ENCODE results near the gene LRP1B. TPM values are rescaled to one million over a fixed set of nuclear protein-coding genes. Genes with fewer than 3 reads are reported as not detected.

LRP1B gene
- total RNA-seq, 1 experiment from 2014 or later: not detected

DNA sequence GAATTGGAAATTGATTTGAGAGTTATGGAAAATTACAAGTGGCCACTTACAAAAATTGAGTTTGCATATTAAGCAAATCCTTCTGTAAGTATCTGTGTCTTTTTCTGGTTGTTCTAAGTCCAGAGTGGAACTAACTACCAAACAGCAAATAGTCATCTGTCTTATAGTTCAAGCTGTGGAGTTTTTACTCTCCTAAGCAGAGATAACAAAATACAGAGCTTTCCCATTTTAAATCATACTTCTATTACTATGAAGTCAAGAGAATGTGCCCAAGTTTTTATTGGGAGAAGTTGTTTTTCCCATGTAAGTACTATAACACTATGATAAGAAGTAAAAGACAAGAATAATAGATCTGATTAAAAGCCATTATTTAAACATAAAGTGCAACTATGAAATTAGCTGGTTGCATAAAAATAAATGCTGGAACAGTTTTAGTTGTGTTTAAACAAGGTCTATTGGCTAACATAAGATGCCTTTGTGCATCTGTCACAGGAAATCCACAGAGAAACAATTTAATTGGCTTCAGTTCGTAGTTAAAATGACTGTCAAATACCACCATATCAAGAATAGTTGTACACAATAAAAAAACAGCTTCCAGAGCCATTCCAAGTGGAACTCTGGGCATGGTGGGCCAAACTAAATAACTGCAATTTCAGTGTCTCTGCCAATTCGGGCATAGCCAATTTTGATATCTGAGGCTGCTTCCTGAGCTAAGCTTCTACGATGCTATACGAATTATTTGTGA is 1883.2 kb downstream of the LRP1B start:
- H3K27me3 ChIP-seq: no peaks in the 10 kb centered on the region
- no peaks in the 10 kb centered on the region for H3K9me3 ChIP-seq
- H3K4me3 ChIP-seq: no peak overlapping the region
- no peak for DNase-seq
- H3K36me3 ChIP-seq: no peaks in the 10 kb centered on the region

- no peak overlapping the region for H3K4me3 ChIP-seq
- no peaks in the 10 kb centered on the region for H3K27me3 ChIP-seq
- no peaks in the 10 kb centered on the region for H3K9me3 ChIP-seq
- H3K36me3 ChIP-seq: no peaks in the 10 kb centered on the region
- DNase-seq: no peak
Observed at GRCh38 chr2:140246957-140247356, 1883.9 kb downstream of the LRP1B start.

- Histone ChIP-seq H3K4me3 (no peak overlapping the region), H3K27me3 (no peaks in the 10 kb centered on the region)
- DNase-seq: no peak
Observed at GRCh38 chr2:140246058-140246457, 1884.8 kb downstream of the LRP1B start.

GRCh38 chr2:140242889-140243288 is 1887.9 kb downstream of the LRP1B start:
- Histone ChIP-seq H3K9me3 (no peaks in the 10 kb centered on the region), H3K27me3 (no peaks in the 10 kb centered on the region), H3K4me3 (no peak overlapping the region), H3K36me3 (no peaks in the 10 kb centered on the region)
- no peak for DNase-seq

More at GRCh38 chr2:140246058-140246457, 1884.8 kb downstream of the LRP1B start:
- H3K9me3 ChIP-seq: no peaks in the 10 kb centered on the region
- H3K36me3 ChIP-seq: no peaks in the 10 kb centered on the region

- H3K9me3 ChIP-seq: no peaks in the 10 kb centered on the region
- no peaks in the 10 kb centered on the region for H3K36me3 ChIP-seq
- no peak for DNase-seq
- no peak overlapping the region for H3K4me3 ChIP-seq
- no peaks in the 10 kb centered on the region for H3K27me3 ChIP-seq
Observed at GRCh38 chr2:140234116-140234515, 1896.7 kb downstream of the LRP1B start.

GRCh38 chr2:140210963-140211362 is 1919.9 kb downstream of the LRP1B start:
- Histone ChIP-seq H3K4me3 (no peak overlapping the region), H3K9me3 (no peaks in the 10 kb centered on the region), H3K27me3 (no peaks in the 10 kb centered on the region), H3K36me3 (no peaks in the 10 kb centered on the region)
- DNase-seq: no peak

DNA sequence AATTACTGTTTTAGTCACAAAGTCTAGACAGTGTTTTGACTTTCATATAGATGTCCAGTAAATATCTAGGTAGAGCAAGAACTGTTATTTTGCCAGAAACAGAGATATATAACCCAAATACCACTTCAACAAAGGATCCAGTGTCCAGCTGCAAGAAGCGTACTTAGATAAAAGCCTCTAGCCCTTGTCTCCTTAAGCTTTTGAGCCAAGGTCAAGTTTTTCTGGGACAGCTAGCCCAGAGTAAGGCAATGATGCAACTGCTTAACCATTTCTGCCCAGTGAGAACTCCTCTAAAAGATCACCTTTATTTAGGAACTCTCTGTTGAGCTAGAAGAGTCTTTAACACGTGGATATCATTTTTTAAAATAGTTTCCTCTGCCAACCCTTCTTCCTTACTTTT is 1925.7 kb downstream of the LRP1B start:
- Histone ChIP-seq H3K36me3 (no peaks in the 10 kb centered on the region), H3K9me3 (no peaks in the 10 kb centered on the region), H3K27me3 (no peaks in the 10 kb centered on the region), H3K4me3 (no peak overlapping the region)
- DNase-seq: no peak

GRCh38 chr2:140203347-140203746 is 1927.5 kb downstream of the LRP1B start:
- Histone ChIP-seq H3K4me3 (no peak overlapping the region), H3K27me3 (no peaks in the 10 kb centered on the region)

DNA sequence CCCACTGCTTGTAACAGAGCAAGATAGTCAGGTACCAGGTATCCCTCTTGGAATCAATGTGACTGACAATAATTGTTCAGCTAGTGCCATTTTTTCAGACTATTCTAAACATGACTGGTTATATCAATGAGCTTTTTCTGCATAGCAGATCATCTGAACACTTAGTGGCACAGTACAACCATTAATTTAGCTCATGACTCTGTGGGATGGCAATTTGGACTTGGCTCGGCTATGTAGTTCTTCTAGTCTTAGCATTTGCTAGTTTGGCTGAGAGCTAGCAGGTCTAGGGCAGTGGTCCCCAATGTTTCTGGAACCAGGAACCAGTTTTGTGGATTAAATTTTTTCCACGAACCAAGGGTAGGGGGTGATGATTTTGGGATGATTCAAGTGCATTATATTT is 1929.2 kb downstream of the LRP1B start:
- H3K36me3 ChIP-seq: no peaks in the 10 kb centered on the region
- no peak overlapping the region for H3K4me3 ChIP-seq
- no peaks in the 10 kb centered on the region for H3K27me3 ChIP-seq
- no peak for DNase-seq
- H3K9me3 ChIP-seq: no peaks in the 10 kb centered on the region

More at GRCh38 chr2:140203347-140203746, 1927.5 kb downstream of the LRP1B start:
- DNase-seq: no peak
- Histone ChIP-seq H3K36me3 (no peaks in the 10 kb centered on the region), H3K9me3 (no peaks in the 10 kb centered on the region)

DNA sequence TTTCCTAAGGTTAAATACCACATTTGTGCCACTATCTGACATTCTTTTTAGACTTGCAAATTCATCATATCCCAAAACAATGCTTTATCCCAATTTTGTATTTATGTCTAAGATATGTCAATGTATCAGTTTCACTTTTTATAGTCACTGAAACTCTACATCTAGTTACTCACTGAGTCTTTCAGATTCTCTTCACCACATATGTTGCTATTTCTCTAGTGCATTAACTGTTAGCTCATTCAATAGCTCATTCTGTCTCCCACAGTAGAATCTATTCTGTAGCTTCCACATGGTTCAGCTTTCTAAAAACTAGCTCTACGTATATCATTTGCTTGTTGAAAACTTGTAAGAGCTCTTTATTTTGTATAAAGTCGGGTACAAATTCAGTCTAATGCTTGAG is 1930.1 kb downstream of the LRP1B start:
- Histone ChIP-seq H3K9me3 (no peaks in the 10 kb centered on the region), H3K36me3 (no peaks in the 10 kb centered on the region), H3K27me3 (no peaks in the 10 kb centered on the region), H3K4me3 (no peak overlapping the region)
- DNase-seq: no peak

- Histone ChIP-seq H3K36me3 (no peaks in the 10 kb centered on the region), H3K9me3 (no peaks in the 10 kb centered on the region), H3K4me3 (no peak overlapping the region), H3K27me3 (no peaks in the 10 kb centered on the region)
- no peak for DNase-seq
Observed at GRCh38 chr2:140200307-140200706, 1930.5 kb downstream of the LRP1B start.

DNA sequence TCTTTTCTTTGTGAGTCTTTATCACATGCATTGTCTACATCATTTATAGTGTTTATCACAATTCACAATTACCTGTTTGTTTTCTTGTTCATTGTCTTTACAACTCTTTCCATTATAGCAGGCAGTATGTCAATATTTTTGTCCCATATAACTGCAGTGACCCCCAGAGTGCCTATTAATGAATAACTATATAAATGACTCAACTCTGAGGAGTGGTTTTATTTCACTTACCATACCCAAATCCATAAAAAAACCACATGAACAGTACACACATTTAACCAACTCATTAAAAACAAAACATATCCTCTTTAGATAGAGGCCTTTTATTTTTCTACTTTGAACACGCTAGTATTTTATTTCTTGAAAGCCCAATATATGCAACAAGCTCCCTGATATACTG is 1931.5 kb downstream of the LRP1B start:
- DNase-seq: no peak
- H3K4me3 ChIP-seq: no peak overlapping the region
- no peaks in the 10 kb centered on the region for H3K9me3 ChIP-seq
- no peaks in the 10 kb centered on the region for H3K27me3 ChIP-seq
- no peaks in the 10 kb centered on the region for H3K36me3 ChIP-seq

DNA sequence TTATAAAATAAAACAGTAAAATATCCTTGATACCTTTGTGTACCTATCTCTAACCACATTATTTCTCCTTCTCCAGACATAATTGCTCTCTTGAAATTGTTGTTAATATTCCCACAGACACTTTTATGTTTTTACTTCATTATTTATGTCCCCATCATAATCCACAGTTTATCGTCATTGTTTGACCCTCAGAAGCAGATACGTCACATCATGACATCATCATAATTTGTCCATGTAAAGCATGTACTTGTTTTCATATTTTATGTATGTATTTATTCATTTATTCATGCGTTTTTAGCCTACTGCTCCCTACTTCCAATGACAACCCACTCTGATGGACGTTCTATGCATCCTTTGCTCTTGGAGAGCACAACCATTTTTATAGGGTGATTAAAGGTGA is 1943.7 kb downstream of the LRP1B start:
- Histone ChIP-seq H3K27me3 (no peaks in the 10 kb centered on the region), H3K36me3 (no peaks in the 10 kb centered on the region)
- no peak for DNase-seq

GRCh38 chr2:140186313-140186712 is 1944.5 kb downstream of the LRP1B start:
- Histone ChIP-seq H3K36me3 (no peaks in the 10 kb centered on the region), H3K27me3 (no peaks in the 10 kb centered on the region)
- DNase-seq: no peak

More for the DNA sequence above, 1943.7 kb downstream of the LRP1B start:
- H3K9me3 ChIP-seq: no peaks in the 10 kb centered on the region
- no peak overlapping the region for H3K4me3 ChIP-seq

GRCh38 chr2:140185076-140185475 is 1945.7 kb downstream of the LRP1B start:
- Histone ChIP-seq H3K4me3 (no peak overlapping the region), H3K9me3 (no peaks in the 10 kb centered on the region), H3K36me3 (no peaks in the 10 kb centered on the region), H3K27me3 (no peaks in the 10 kb centered on the region)
- DNase-seq: no peak

More at GRCh38 chr2:140186313-140186712, 1944.5 kb downstream of the LRP1B start:
- Histone ChIP-seq H3K9me3 (no peaks in the 10 kb centered on the region), H3K4me3 (no peak overlapping the region)

DNA sequence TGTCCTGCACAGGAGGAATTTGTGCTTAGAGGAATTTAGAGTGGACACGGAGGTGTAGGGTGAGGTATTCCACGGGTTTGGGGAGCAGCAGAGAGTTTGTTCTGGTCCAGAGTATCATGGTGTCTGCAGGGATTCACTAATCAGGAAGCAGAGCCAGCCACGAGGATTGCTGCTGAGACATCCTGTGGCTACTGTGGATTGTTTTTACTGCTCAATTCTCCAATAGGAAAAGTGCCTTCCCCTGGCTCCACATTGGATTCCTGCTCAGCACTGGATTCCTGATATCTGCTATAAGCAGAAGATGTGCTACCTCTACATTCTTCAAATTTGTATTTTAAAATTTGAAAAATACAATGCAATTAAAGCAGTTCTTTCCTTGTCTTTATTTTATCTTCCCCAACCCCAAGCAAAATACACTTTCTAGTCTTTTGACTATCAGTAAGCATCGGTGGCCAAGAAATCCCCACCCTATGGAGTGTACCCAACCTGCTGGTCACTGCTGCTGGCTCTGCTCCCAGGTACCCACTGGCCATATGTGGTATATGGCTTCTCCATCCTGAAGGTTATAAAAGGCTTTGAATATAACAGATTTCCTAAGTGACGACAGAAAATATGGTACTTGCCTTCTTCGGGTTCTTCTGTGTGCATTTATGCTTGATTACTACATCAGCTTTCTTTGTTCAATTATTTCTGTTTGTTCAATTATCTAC is 1947.6 kb downstream of the LRP1B start:
- DNase-seq: no peak
- Histone ChIP-seq H3K27me3 (no peaks in the 10 kb centered on the region), H3K9me3 (no peaks in the 10 kb centered on the region), H3K36me3 (no peaks in the 10 kb centered on the region), H3K4me3 (no peak overlapping the region)

Measured in MG63 (cell line).